Fibroblast of the aortic adventitia (primary cell): Measurements from ENCODE around the gene FAM20C. TPM values are rescaled to one million over a fixed set of nuclear protein-coding genes. Genes with fewer than 3 reads are reported as not detected.

Experiments
- DNase-seq: peaks from one replicate; pipeline ENCODE4 v3.0.0-alpha.2; 2010; ENCODE audit warnings: low read depth
- H3K4me3 ChIP-seq: 2 replicates; pipeline ENCODE4 v1.5.1; 2011; ENCODE audit warnings: low read depth, mild to moderate bottlenecking, control low read depth, low read length, moderate library complexity
- CTCF ChIP-seq: IDR thresholded peaks from 2 replicates; pipeline ENCODE4 v1.5.1; 2011; ENCODE audit warnings: mild to moderate bottlenecking, low read length, control low read depth, inconsistent platforms; ENCODE audit not compliant: insufficient read depth
- total RNA-seq: library from RNA; depleted of rRNA; stranded (reverse); fragments of >200 nt; gene quantifications from 2 replicates; pipeline ENCODE4 v1.2.3, GENCODE V29; 2012; ENCODE audit warnings: low replicate concordance

FAM20C gene
- total RNA-seq, 1 donor: 55.5 TPM

DNA sequence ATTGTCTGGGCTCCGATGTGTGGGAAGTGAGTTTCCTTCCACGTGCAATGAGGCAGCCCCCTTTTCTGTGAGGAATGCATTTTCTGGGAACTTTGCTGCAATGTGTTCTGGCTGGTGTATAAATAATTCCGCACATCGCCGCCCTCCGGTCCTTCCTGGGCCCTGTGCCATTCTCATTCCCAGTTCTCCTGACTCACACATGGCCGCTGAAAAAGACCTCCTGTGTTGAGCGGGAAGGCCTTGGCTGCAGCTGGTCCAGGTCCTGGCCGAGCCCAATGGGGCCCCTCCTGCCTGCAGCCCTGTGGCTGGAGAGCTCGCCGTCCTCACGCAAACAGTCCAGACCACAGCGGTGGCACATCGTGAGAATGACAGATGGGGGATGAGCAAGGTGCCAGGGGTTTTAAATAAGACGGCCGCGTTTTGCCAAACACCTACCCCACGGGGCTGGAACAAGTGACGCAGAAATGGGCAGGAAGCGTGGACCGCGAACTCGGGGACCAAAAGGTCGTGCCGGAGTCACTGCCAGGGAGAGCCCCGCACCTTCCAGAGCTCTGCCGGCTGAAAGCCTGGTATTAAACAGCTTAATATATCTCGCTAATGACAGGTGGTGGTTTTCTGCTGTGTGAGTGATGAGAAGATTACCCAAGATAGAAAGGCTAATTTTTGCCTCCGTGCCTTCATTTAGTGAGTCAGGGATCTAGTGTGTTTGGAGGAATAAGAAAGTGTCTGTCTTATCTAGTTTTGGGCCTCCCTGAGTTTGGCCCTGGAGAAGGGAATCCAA is 37.0 kb downstream of the FAM20C start:
- DNase-seq: peak; percentile 98
- peak; percentile 9 for TF ChIP-seq CTCF
- no peak overlapping the region for H3K4me3 ChIP-seq

DNA sequence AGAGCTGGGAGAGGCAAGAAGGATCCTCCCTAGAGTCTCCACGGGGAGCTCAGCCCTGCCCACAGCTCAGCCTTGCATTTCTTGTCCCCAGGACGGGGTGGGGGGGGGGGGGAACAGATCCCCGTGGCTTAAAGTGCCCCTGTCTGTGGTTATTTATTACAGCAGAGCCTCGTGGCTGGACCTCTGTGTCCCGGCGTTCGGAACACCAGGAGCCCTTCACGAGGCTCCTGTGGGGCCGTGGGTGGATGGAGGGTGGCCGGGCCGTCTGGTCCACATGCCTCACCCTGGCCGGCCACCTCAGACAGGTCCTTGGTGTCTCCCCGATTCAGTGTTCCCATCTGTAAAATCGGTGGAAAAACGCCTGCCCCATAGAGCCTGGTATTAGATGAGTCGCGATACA is 37.9 kb downstream of the FAM20C start:
- no peak for TF ChIP-seq CTCF
- no peak overlapping the region for H3K4me3 ChIP-seq
- DNase-seq: no peak

- peak; percentile 24 for TF ChIP-seq CTCF
- no peak for DNase-seq
- no peak overlapping the region for H3K4me3 ChIP-seq
Observed at GRCh38 chr7:231030-231857, 38.9 kb downstream of the FAM20C start.

DNA sequence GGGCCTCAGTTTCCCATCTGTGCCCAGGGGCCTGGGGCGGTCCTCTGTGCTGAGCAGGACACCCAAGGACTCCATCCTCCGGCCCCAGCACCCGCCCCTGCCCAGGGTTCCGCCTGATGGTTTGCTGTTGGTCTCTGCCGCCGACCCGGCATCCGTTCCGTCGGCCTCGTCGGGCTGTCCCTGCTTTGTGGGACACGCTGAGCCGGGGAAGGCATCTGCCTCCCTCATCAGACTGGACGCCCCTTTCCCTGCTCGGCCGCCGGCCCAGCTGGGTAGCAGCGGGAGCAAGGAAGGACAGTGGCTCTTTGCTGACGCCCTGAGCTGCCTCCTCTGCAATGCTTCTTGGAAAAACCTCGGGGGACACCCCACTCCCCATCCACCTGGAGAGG is 39.5 kb downstream of the FAM20C start:
- no peak for TF ChIP-seq CTCF
- no peak overlapping the region for H3K4me3 ChIP-seq
- DNase-seq: no peak

DNA sequence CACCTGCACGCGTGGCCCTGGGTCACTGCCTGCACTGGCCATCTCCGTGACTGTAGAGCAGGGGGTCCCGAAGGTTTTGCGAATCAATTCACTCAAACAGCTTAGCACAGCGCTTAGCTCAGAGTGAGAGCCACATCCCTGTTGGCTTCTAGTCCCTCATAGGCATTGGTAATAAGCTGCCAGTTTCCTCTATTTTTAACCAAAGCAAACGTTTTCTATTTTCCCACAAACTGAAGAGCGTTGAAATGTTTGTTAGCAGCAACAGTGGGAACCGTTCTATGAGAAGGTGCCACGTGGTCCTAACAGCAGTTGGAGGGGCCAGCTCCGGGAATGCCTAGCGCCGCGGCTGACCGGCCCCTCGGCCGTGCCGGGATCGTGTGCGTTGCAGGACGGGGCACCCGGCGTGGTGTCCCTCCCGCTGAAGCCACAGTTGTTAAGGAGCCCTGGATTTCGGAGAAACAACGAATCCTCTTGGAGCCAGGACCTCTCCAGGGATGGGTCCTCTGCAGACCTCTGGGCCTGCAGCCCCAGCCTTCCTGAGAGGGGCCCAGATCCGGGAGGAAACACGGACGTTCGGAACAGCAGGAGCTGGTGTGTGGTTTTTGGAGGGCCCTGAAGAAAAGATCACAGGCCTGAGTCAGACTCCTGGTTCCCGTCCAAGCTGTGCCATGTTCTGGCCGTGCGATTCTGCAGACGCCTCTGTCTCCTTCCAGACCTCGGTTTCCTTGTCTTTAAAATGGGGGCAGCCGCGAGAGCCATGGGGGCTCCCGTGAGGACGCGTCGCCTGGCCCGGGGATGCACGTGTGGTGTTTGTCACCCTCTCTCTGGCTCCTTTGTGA is 40.3 kb downstream of the FAM20C start:
- DNase-seq: peak; percentile 60
- no peak overlapping the region for H3K4me3 ChIP-seq
- no peak for TF ChIP-seq CTCF

DNA sequence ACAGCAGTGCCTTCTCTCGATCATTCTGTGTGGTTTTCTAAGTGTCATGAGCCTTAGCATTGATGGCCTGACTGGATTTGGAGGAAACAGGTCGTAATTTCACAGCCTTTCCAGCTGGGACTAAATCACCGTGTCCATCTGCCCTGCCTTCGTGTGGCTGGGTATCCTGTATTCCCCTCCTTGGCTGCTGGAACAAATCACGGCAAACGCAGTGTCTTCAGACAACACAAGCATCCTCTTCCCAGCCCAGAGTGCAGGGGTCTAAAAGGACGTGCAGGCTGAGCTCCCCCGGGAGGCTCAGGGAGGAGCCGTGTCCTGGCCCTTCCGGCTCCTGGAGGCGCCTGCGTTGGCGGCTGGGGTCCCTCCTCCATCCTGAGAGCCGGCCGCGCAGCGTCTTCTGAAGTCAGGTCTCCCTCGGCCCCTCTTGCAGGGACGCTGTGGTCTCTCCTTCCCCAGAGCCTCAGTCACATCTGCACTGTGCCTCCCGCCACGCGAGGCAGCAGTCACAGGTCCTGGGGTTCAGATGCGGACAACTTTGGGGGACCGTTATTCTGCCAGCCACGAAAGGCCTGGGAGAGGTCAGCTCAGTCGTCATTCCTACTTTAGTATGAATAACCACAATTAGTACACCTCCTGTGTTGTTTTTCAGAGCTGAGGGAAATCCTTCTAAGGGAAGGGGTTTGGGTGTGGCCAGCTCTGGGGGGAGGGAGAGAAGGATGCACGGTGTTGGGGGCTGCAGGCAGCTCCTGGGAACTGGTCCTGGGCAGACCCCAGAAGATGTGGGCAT is 41.1 kb downstream of the FAM20C start:
- no peak for TF ChIP-seq CTCF

More for the DNA sequence above, 41.1 kb downstream of the FAM20C start:
- no peak overlapping the region for H3K4me3 ChIP-seq
- no peak for DNase-seq
